ENCODE measurements around the gene IGIP. TPM values are rescaled to one million over a fixed set of nuclear protein-coding genes. Genes with fewer than 3 reads are reported as not detected.

The IGIP gene
- total and polyA plus RNA-seq, 2 of the 8 experiments (the other 6 are each of a cell fraction or from before 2014, with no cell fraction given), result 0.32 to 0.69 TPM

- Histone ChIP-seq H3K27me3 (replicated peaks in 1 of 4; ENCODE audit: control insufficient read depth in 3 of 4, extremely low read depth in 1 of 4, insufficient read depth in 3 of 4, low read length in 3 of 4) (no peaks in the 10 kb centered on the region), H3K4me3 (ENCODE audit: extremely low read depth in 1 of 4, insufficient read depth in 2 of 4, low read depth in 3 of 4, low read length in 4 of 4) (no peak overlapping the region), H2AFZ (ENCODE audit: low read length) (no peak overlapping the region), H4K91ac (replicated peaks; ENCODE audit: insufficient read length, low read length) (no peak overlapping the region), H4K5ac (ENCODE audit: insufficient read length, low read depth, low read length) (no peak overlapping the region), H2BK20ac (ENCODE audit: low read length) (no peak overlapping the region), H3K14ac (ENCODE audit: insufficient read length) (no peak overlapping the region), H3K79me1 (ENCODE audit: low read depth, low read length) (no peaks in the 10 kb centered on the region), H3K18ac (ENCODE audit: extremely low read depth, low read length) (no peak overlapping the region), H3K56ac (replicated peaks; ENCODE audit: insufficient read length, low read depth, low read length) (no peak overlapping the region), H3K79me2 (ENCODE audit: control insufficient read depth in 1 of 2, insufficient read depth in 2 of 2, low read length in 2 of 2) (no peaks in the 10 kb centered on the region), H2BK15ac (ENCODE audit: low read length) (no peak overlapping the region), H3K36me3 (ENCODE audit: control insufficient read depth in 2 of 4, insufficient read depth in 4 of 4, low read length in 3 of 4) (no peaks in the 10 kb centered on the region), H3K27ac (ENCODE audit: low read depth, low read length) (no peak overlapping the region), H3K4me1 (replicated peaks in 1 of 4; ENCODE audit: control insufficient read depth in 3 of 4, insufficient read depth in 4 of 4, low read length in 3 of 4) (peaks cover 0 to 7% (median 1%) of the 10 kb centered on the region in 4 experiments; a peak in 2 of 7 replicates), H2BK5ac (ENCODE audit: low read depth, low read length) (no peak overlapping the region), H3K9ac (replicated peaks in 1 of 4; ENCODE audit: extremely low read depth in 1 of 4, low read depth in 3 of 4, low read length in 3 of 4) (no peak overlapping the region), H3K23me2 (ENCODE audit: low read depth, low read length) (no peaks in the 10 kb centered on the region), H2BK12ac (ENCODE audit: low read depth, low read length) (no peak overlapping the region), H2AK5ac (ENCODE audit: low read depth, low read length) (no peak overlapping the region), H3K23ac (ENCODE audit: insufficient read length) (no peak overlapping the region), H3K4me2 (ENCODE audit: insufficient read depth in 1 of 2, low read depth in 2 of 2, low read length in 2 of 2) (no peak overlapping the region), H3K4ac (replicated peaks; ENCODE audit: insufficient read length, low read depth, low read length) (no peak overlapping the region), H3K9me3 (ENCODE audit: insufficient read depth in 2 of 2, low read depth in 1 of 2, low read length in 1 of 2) (no peaks in the 10 kb centered on the region), H4K8ac (ENCODE audit: extremely low read depth, insufficient read depth, low read length) (no peak overlapping the region), H4K20me1 (replicated peaks in 1 of 2; ENCODE audit: control insufficient read depth in 1 of 2, insufficient read depth in 2 of 2, low read length in 2 of 2) (no peaks in the 10 kb centered on the region), H2BK120ac (replicated peaks; ENCODE audit: low read depth, low read length) (no peak overlapping the region)
- DNase-seq (ENCODE audit: low read depth in 1 of 2, low spot score in 2 of 2) (no peak), FAIRE-seq (no peak)
- ChIA-PET CTCF (ENCODE audit: partially characterized antibody) (interaction anchor here (0.9 to 9.5 kb wide), 7 partner anchors 11 to 62 kb away, joined by 3 to 105 read pairs (median 5); no protein-coding TSS in a partner anchor), POLR2A (ENCODE audit: partially characterized antibody) (interaction anchor here (1.3 to 1.6 kb wide), 3 partner anchors 9 to 22 kb away, joined by 3 to 5 read pairs (median 3); no protein-coding TSS in a partner anchor)
- 84% methylated on average over 2 of the region's 2 CpGs; no CpG with 5 or more reads in 1 of the 2 experiments for WGBS, 2 experiments (ENCODE audit: extremely low coverage in 1 of 2, insufficient coverage in 1 of 2, insufficient read length in 1 of 2, insufficient replicate concordance in 2 of 2, low coverage in 1 of 2, low lambda C conversion rate in 2 of 2, missing lambda C conversion rate in 1 of 2)
- TF ChIP-seq CTCF (IDR thresholded peaks at IDR 0.05; ENCODE audit: control extremely low read depth in 1 of 3, insufficient read depth in 1 of 3, low read depth in 1 of 3, low read length in 3 of 3) (no peak), CHD2 (IDR thresholded peaks at IDR 0.05; ENCODE audit: low read length) (no peak), SP1 (IDR thresholded peaks at IDR 0.05; ENCODE audit: low read depth, low read length) (no peak), RFX5 (IDR thresholded peaks at IDR 0.05; ENCODE audit: borderline replicate concordance, low read depth, low read length) (no peak), RBBP5 (IDR thresholded peaks at IDR 0.05; ENCODE audit: borderline replicate concordance, low read depth, low read length) (no peak), BCL11A (IDR thresholded peaks at IDR 0.05; ENCODE audit: low read depth in 2 of 2, low read length in 2 of 2) (no peak), TEAD4 (IDR thresholded peaks at IDR 0.05; ENCODE audit: low read depth, low read length) (no peak), SRF (IDR thresholded peaks at IDR 0.05; ENCODE audit: low read depth, low read length) (no peak), CBX8 (IDR thresholded peaks at IDR 0.05; ENCODE audit: borderline replicate concordance, low read depth, low read length) (no peak)
Observed at GRCh38 chr5:140134277-140134935, 8.7 kb downstream of the IGIP start.

Data from H1 (cell line).